AG04450 (cell line): ENCODE results near the gene LIMK2. TPM values are rescaled to one million over a fixed set of nuclear protein-coding genes. Genes with fewer than 3 reads are reported as not detected.

Experiments used
- CTCF ChIA-PET: fragments of 300-600, 350-600 bp; formaldehyde crosslinking; extraction: SDS; loops from one replicate; lab custom pipeline; 2022; ENCODE audit warnings: antibody characterized with exemption, inconsistent platforms; lab: Charles Lee
- POLR2A ChIA-PET: fragments of 350-600 bp; formaldehyde crosslinking; extraction: SDS; loops from one replicate; lab custom pipeline; 2021; ENCODE audit warnings: antibody characterized with exemption, inconsistent platforms; lab: Yijun Ruan, JAX
- DNase-seq: peaks from one replicate; pipeline ENCODE4 v3.0.0-alpha.2; 2011; ENCODE audit warnings: low read depth, low spot score
- H3K27ac ChIP-seq: one replicate; pipeline ENCODE4 v1.5.1; 2012; ENCODE audit warnings: low read depth, low read length, control low read depth
- H3K27me3 ChIP-seq: one replicate; pipeline ENCODE4 v1.6.0; 2012; ENCODE audit warnings: low read length; ENCODE audit not compliant: control insufficient read depth, insufficient read depth
- H3K4me3 ChIP-seq: 2 replicates; pipeline ENCODE4 v1.5.1; 2011; ENCODE audit warnings: mild to moderate bottlenecking, low read depth, low read length, control low read depth
- H3K9me3 ChIP-seq: 2 replicates; pipeline ENCODE4 v1.5.1; 2012; ENCODE audit warnings: low read length; ENCODE audit not compliant: control insufficient read depth, insufficient read depth
- polyA plus RNA-seq: library from polyadenylated mRNA; depleted of rRNA; stranded (reverse); fragments of >200 nt; gene quantifications from 2 replicates; pipeline ENCODE4 v1.2.3, GENCODE V29; 2011
- TF ChIP-seq, protein P1 (sequence below): IDR thresholded peaks from 2 replicates; pipeline ENCODE4 v1.5.1; 2011; ENCODE audit warnings: low read depth, low read length, control low read depth, inconsistent platforms

Gene LIMK2
- polyA plus RNA-seq, 1 experiment: 5.0 TPM

DNA sequence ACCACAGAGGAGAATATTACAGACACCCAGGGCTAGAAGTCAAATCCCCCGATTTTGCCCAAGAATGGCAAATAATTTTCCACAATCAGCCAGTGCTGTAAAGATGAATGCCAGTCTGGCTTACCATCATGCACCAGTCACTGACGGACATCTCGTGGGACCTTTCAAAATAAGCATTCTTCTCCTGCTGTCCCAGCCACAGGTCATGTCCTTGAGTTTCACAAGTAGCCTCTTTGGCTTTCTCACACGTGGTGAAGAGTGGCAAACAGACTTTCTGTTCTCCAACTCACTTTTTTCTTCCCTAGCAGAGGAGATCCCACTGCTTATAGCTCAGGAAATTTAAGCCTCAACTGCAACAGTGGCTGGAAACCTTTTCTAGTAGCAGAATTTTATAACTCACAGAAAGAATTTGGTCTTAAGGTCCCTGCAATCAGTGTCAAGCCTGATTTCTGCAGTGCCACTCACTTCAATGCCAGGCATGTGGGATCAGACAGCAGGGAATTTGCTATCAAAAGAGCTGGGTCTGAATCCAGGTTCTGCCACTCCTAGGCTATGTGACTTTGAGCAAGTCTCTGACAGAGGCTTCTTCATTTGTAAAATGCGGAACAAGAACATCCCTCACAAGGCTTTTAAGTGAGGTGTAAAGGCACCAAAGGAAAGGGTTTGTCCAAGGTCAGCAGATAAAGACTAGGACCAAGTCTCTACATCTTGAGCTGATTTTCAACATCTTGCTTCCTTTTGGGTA, 76.6 kb downstream of the LIMK2 start:
- Histone ChIP-seq H3K4me3 (no peak overlapping the region), H3K27ac (no peak overlapping the region), H3K9me3 (no peaks in the 10 kb centered on the region), H3K27me3 (no peaks in the 10 kb centered on the region)
- TF ChIP-seq, protein P1, sequence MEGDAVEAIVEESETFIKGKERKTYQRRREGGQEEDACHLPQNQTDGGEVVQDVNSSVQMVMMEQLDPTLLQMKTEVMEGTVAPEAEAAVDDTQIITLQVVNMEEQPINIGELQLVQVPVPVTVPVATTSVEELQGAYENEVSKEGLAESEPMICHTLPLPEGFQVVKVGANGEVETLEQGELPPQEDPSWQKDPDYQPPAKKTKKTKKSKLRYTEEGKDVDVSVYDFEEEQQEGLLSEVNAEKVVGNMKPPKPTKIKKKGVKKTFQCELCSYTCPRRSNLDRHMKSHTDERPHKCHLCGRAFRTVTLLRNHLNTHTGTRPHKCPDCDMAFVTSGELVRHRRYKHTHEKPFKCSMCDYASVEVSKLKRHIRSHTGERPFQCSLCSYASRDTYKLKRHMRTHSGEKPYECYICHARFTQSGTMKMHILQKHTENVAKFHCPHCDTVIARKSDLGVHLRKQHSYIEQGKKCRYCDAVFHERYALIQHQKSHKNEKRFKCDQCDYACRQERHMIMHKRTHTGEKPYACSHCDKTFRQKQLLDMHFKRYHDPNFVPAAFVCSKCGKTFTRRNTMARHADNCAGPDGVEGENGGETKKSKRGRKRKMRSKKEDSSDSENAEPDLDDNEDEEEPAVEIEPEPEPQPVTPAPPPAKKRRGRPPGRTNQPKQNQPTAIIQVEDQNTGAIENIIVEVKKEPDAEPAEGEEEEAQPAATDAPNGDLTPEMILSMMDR: no peak
- CTCF ChIA-PET: interaction anchor here (0.6 to 2.9 kb wide), 4 partner anchors 10 to 843 kb away, joined by 3 to 22 read pairs (median 3); no protein-coding TSS in a partner anchor
- DNase-seq: no peak
- POLR2A ChIA-PET: no interaction called here

DNA sequence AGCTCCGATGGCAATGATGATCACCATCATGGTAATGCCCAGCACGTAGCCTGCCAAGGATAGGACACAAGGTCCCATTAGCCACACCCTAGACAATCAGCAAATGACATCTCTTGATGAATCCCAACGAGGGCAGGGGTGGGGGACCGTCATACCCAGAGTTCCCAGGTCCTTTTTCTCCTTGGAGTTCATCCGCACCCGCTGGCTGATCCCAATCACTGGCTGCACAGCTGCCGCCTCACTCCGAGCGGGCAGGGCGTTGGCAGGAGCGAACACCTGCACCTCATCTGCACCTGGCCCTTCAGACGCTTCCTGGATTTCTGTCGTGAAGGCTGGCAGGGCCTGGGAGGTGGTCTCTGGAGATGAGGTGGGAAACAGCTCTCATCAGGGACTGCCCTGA, 77.2 kb downstream of the LIMK2 start:
- no peak overlapping the region for H3K4me3 ChIP-seq
- no peak overlapping the region for H3K27ac ChIP-seq
- ChIA-PET POLR2A (no interaction called here), CTCF (interaction anchor here (0.6 to 2.9 kb wide), 4 partner anchors 9 to 844 kb away, joined by 3 to 22 read pairs (median 3); no protein-coding TSS in a partner anchor)
- TF ChIP-seq, protein P1: no peak
- no peak for DNase-seq
- H3K9me3 ChIP-seq: no peaks in the 10 kb centered on the region
- no peaks in the 10 kb centered on the region for H3K27me3 ChIP-seq

DNA sequence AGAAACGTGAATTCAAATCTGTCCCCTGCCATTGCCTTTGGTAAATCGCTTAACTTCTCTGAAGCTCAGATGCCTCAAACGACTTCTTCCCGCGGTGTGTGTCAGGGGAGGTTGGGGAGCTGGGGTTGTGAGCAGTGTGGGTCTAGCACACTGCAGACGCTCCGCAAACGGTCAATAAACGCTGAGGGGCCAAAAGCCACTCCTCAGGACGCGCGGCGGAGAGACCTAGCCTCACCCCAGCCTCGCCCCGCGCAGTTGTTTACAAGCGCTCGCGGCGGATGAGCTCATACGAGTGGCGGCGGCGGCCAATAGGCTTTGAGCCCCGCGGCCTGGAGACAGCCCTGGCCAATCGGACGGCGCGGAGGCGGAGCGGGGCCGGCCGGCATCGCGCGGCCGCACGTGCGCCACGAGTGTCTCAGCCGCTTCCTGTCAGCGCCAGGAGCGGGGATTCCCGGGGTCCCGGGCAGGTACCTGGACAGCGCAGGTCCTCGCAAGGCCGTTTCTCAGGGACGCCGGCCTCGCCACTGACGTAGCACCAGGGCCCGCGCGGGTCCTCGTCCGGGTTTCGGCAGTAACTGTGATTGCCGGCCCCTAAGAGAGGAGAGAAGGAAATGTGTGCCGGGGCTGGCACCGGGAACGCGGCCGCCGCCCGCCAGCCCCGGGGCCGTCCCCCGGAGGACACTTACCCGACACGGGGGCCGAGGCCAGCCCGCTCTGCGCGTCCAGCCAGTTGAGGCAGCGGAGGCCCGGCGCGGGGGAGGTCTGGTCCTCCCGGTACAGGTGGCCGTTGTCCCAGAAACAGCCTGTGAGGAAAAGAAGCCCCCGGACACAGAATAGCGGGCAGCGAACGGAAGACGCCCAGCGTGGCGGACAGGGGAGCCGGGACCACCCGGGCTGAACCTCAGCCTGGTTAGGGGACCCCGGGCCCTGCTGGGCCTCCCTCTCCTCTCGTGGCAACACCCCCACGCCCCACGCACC, 78.7 kb downstream of the LIMK2 start:
- CTCF ChIA-PET: interaction anchor here (0.6 to 2.9 kb wide), 6 partner anchors 18 to 114 kb away, joined by 3 to 22 read pairs (median 3); partner anchors contain the start of gene LIMK2

DNA sequence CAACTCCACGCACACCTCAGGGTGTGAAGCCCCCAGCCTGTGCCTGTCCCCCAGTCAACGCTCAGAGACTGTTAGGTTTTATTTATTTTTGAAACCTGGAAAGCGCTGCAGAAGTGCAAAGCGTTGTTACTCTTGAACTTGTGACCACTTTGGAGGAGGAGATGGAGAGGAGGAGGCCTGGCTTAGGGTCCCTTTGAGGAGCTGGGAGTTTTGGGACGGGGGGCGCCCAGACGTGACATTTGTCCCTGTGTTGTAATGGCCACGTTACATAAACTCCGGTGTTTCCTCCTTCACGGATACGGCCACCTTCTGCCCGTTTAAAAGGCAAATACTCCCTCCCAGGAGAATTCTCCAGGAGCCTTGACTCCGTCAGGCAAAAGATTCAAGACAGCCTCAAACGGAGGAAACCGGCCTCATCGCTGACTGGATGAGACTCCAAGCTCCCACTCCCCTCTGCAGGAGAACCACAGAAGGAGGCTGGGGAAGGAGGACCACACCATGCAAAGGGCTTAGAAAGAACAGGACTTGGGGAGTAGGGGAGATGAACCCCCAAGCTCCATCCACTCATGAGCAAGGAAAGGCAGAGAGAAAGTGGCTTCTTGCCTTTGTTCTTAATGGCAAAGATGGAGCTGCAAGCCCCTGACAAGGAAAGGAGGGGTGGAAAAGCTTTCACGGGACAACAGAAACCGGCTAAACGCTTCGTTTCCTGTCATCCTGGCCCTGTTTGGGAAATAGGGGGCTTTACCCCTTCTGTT, 79.6 kb downstream of the LIMK2 start:
- H3K4me3 ChIP-seq: peak overlapping the region; percentile 87
- POLR2A ChIA-PET: interaction anchor here (0.6 to 1.2 kb wide), 5 partner anchors 29 to 79 kb away, joined by 3 to 6 read pairs (median 4); partner anchors contain the start of genes LIMK2 and PATZ1
- CTCF ChIA-PET: interaction anchor here (0.6 to 2.7 kb wide), 12 partner anchors 9 to 184 kb away, joined by 3 to 22 read pairs (median 4); partner anchors contain the start of gene SELENOM
- H3K9me3 ChIP-seq: no peaks in the 10 kb centered on the region
- peak overlapping the region; percentile 61 for H3K27ac ChIP-seq
- no peak for DNase-seq
- H3K27me3 ChIP-seq: no peaks in the 10 kb centered on the region
- TF ChIP-seq, protein P1: no peak

More for the DNA sequence above, 78.7 kb downstream of the LIMK2 start:
- Histone ChIP-seq H3K27me3 (no peaks in the 10 kb centered on the region), H3K4me3 (peak overlapping the region; percentile 87), H3K9me3 (no peaks in the 10 kb centered on the region), H3K27ac (peak overlapping the region; percentile 61)
- DNase-seq: peak; percentile 57
- POLR2A ChIA-PET: interaction anchor here (0.6 to 1.5 kb wide), 5 partner anchors 15 to 47 kb away, joined by 3 to 6 read pairs (median 3); no protein-coding TSS in a partner anchor
- TF ChIP-seq, protein P1: no peak
